ENCODE results near the gene PPARD.

PPARD gene

GRCh38 chr6:35439308-35439707 lies 97.0 kb downstream of the PPARD start:
- no peak for DNase-seq (ENCODE audit: low read depth)

- no peak for DNase-seq (ENCODE audit: low read depth)
Measured at GRCh38 chr6:35441205-35441604, 98.8 kb downstream of the PPARD start.

DNA sequence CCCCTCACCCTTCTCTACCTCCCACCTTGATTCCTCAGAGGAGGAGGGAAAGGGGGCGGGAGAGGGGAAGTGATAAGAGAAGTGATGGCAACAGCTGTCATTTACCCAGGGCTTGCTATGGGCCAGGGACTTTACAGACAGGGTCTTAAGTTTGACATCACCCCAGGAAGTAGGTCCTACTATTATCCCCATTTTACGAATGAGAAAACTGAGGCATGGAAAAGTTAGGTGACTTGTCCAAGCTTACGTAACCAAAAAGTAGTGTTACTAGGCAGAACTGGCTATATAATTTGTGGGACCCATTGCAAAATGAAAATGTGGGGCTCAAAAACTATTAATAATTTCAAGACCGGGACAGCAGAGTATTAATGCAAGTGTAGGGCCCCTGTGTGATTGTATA lies 99.3 kb downstream of the PPARD start:
- DNase-seq (ENCODE audit: low read depth) = no peak

GRCh38 chr6:35442693-35443092 lies 100.3 kb downstream of the PPARD start:
- DNase-seq (ENCODE audit: low read depth) = no peak

DNA sequence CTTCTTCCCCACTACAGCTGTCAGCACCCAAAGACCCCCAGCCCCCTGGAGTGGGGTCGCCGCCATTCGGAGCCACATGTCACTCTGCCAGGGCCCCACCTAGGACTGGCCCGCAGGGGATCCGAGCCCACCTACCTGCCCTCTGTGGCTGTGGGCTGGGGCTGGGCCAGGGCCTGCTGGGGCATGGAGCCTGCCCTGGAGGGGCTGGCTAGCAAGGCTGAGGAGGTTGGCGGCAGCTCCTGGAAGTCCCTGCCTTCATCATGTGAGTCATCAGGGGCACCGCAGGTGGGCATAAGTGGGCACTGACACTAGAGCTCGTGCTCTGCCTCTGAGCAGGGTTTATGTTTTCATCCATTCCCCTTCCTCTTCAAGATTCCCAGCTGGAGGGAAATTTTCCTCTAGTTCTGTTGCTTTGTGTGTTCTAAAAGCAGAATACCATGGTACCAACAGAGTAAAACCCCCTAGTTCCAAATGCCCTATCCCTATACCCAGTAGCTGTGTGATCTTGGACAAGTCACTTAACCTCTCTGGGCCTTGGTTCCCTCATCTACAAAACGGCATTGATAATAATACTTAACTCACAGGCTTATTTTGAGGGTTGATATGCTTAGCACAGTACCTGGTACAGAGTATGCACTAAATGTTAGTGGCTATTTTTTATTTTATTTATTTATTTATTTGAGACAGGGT lies 101.1 kb downstream of the PPARD start:
- no peak for DNase-seq (ENCODE audit: low read depth)

- DNase-seq (ENCODE audit: low read depth) = no peak
Measured at GRCh38 chr6:35445691-35446090, 103.3 kb downstream of the PPARD start.

- DNase-seq (ENCODE audit: low read depth) = no peak
Measured at GRCh38 chr6:35448191-35448590, 105.8 kb downstream of the PPARD start.

- DNase-seq (ENCODE audit: low read depth) = peak; percentile 17
Measured at GRCh38 chr6:35449287-35449881, 107.0 kb downstream of the PPARD start.

- no peak for DNase-seq (ENCODE audit: low read depth)
Measured at GRCh38 chr6:35451354-35452182, 109.2 kb downstream of the PPARD start.

GRCh38 chr6:35452183-35453090 lies 110.1 kb downstream of the PPARD start, which contains the start of gene FANCE:
Gene FANCE (plus strand): TSS chr6:35452338. CDS start chr6:35452546, 208 bp downstream.
- peak; percentile 89 for DNase-seq (ENCODE audit: low read depth)

DNA sequence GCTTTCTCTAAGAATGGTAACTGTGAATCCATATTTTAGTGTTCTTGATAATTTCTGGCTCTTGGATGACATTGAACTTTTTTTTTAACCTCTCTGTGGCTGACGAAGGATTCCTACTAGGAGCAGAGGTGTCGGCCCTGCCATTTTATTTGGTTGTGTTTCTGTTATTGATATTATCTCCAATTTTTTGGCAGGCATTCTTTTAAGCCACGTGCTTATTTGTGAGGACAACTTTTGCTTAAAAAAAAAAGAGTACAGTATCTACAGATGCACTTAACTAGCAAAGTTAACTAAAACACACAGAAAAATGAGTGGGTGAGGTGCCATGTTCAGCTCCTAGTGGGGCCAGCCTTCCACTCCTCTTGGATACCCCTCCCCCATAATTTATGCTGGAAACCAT lies 110.9 kb downstream of the PPARD start:
- DNase-seq (ENCODE audit: low read depth) = no peak

DNA sequence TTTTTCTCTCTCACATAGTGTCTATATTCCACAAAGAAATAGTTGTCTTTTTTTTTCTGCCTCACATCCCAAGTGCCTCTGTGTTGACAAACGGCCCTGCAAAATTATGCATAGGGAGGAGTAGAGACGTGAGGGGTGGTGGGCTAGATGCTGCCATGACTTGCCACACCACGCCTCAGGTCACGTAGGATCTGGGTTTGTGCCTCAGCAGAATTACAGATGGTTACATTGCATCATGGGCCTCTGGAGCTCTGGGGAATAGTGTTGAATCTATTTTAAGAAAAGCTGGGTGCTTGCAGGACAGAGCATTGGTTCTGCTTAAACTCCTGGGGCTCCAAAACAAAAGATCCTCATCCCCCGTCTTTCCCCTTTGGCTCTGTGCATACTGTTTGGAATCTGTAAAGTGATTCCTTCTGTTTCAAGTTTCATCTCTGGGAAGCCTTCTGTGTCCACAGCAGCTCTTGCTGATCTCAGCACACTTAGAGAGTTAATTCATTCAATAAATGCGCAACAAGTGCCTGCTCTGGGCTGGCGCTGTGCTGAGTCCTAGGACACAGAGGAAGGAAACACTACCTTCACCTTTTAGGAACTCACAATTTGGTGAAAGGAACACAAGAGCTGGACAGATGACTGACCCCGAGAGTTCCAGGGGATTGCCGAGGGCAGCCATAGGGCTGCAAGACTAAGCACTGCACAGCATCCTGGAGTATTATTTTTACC lies 112.2 kb downstream of the PPARD start:
- no peak for DNase-seq (ENCODE audit: low read depth)

DNA sequence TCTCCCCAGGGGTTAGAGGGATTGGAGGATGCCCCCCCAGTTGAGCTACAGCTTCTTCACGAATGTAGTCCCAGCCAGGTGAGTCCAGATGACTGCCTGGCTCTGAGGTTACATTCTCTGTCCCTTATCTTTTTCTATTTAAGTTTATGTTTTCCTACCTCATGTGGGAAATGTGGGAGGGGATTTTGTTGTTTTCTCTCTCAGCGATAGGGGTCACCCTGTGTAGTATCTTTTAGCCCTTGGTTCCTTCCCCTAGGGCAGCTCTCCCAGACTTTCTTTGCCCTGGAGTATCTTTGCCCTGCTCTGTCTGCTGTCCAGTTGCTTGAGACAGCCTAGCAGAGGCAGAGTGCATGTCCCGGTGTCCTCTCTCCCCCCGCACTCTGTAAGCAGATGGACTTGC lies 115.5 kb downstream of the PPARD start:
- no peak for DNase-seq (ENCODE audit: low read depth)

GRCh38 chr6:35461270-35461669 lies 118.9 kb downstream of the PPARD start:
- DNase-seq (ENCODE audit: low read depth) = no peak

GRCh38 chr6:35463292-35463691 lies 120.9 kb downstream of the PPARD start:
- DNase-seq (ENCODE audit: low read depth) = no peak

- no peak for DNase-seq (ENCODE audit: low read depth)
Measured at GRCh38 chr6:35465646-35466045, 123.3 kb downstream of the PPARD start.

- peak; percentile 94 for DNase-seq (ENCODE audit: low read depth)
Measured at GRCh38 chr6:35468181-35468979, 126.0 kb downstream of the PPARD start, which contains the start of gene RPL10A. Gene RPL10A (plus strand): TSS chr6:35468401. CDS start chr6:35468435, 34 bp downstream.

- no peak for DNase-seq (ENCODE audit: low read depth)
Measured at GRCh38 chr6:35468980-35469750, 126.8 kb downstream of the PPARD start.

Data from activated T-cell treated with anti-CD3 and anti-CD28 coated beads for 24 hours (primary cell).